CD14-positive monocyte (primary cell): Measurements from ENCODE around the gene TMEM51. TPM values are rescaled to one million over a fixed set of nuclear protein-coding genes. Genes with fewer than 3 reads are reported as not detected.

Experiments
- DNase-seq, 3 donors: peaks; one replicate each; pipeline ENCODE4 v3.0.0-alpha.2; 2011 to 2022
- H2AFZ ChIP-seq: 2 replicates; pipeline ENCODE4 v1.6.0; 2012; ENCODE audit warnings: mild to moderate bottlenecking, low read depth, low read length, inconsistent platforms; ENCODE audit not compliant: insufficient read depth, poor library complexity, severe bottlenecking
- H3K27ac ChIP-seq, 2 donors: 1 replicate in 1 of 2; 2 replicates in 1 of 2; pipeline ENCODE4 v1.5.1; 2012 to 2013; ENCODE audit warnings: low read length in 2 of 2, control low read depth in 1 of 2, inconsistent platforms in 1 of 2, low read depth in 1 of 2, mild to moderate bottlenecking in 1 of 2
- H3K27me3 ChIP-seq, 2 donors: one replicate each; pipeline versions ENCODE4 v1.6.0 to v1.6.1; 2011 to 2013; ENCODE audit warnings: low read length in 2 of 2; ENCODE audit not compliant: control insufficient read depth in 2 of 2, insufficient read depth in 2 of 2
- H3K36me3 ChIP-seq, 2 donors: replicated peaks in 1 of 2; 1 replicate in 1 of 2; 2 replicates in 1 of 2; pipeline versions ENCODE4 v1.5.1 to v1.6.1; 2012 to 2013; ENCODE audit warnings: low read length in 2 of 2, control low read depth in 1 of 2, inconsistent platforms in 1 of 2, mild to moderate bottlenecking in 1 of 2; ENCODE audit not compliant: insufficient read depth in 2 of 2, control insufficient read depth in 1 of 2
- H3K4me1 ChIP-seq, 2 donors: 1 replicate in 1 of 2; 2 replicates in 1 of 2; pipeline versions ENCODE4 v1.5.1 to v1.6.1; 2012 to 2013; ENCODE audit warnings: low read length in 2 of 2, control low read depth in 1 of 2, inconsistent platforms in 1 of 2, mild to moderate bottlenecking in 1 of 2, moderate library complexity in 1 of 2; ENCODE audit not compliant: insufficient read depth in 2 of 2, control insufficient read depth in 1 of 2
- H3K4me2 ChIP-seq: replicated peaks from 2 replicates; pipeline ENCODE3; 2012; ENCODE audit warnings: low read length, moderate library complexity, mild to moderate bottlenecking; ENCODE audit not compliant: poor library complexity, severe bottlenecking; ENCODE audit errors: extremely low read depth
- H3K4me3 ChIP-seq, 3 experiments: fragments of 200-600 bp in 1 of 3; sonication (generic) in 1 of 3; replicated peaks in 1 of 3; 1 replicate in 2 of 3; 2 replicates in 1 of 3; pipeline ENCODE4 v1.5.1; 2011 to 2013; ENCODE audit warnings: low read length in 3 of 3, mild to moderate bottlenecking in 3 of 3, control low read depth in 2 of 3, low read depth in 2 of 3, inconsistent platforms in 1 of 3, moderate library complexity in 1 of 3
- H3K79me2 ChIP-seq: 2 replicates; pipeline ENCODE4 v1.6.0; 2012; ENCODE audit warnings: mild to moderate bottlenecking, control low read depth, inconsistent platforms, low read length, moderate library complexity; ENCODE audit not compliant: insufficient read depth
- H3K9ac ChIP-seq: 2 replicates; pipeline ENCODE4 v1.6.0; 2017; ENCODE audit warnings: low read length, mild to moderate bottlenecking; ENCODE audit not compliant: insufficient read depth, poor library complexity, severe bottlenecking
- H3K9me3 ChIP-seq, 2 donors: replicated peaks in 1 of 2; 1 replicate in 1 of 2; 2 replicates in 1 of 2; pipeline versions ENCODE4 v1.5.1 to v1.6.1; 2012 to 2013; ENCODE audit warnings: low read length in 2 of 2, control low read depth in 1 of 2; ENCODE audit not compliant: control insufficient read depth in 1 of 2, insufficient read depth in 1 of 2
- H4K20me1 ChIP-seq: 2 replicates; pipeline ENCODE4 v1.6.0; 2012; ENCODE audit warnings: mild to moderate bottlenecking, low read length, control low read depth, moderate library complexity; ENCODE audit not compliant: insufficient read depth
- H3K27ac Mint-ChIP-seq, 7 donors: one replicate each; pipeline ENCODE4 v1.8.0; 2020; ENCODE audit warnings: mild to moderate bottlenecking in 7 of 7, mixed read lengths in 7 of 7, moderate library complexity in 6 of 7, inconsistent platforms in 2 of 7
- H3K27me3 Mint-ChIP-seq, 3 donors: one replicate each; pipeline ENCODE4 v1.8.0; 2021 to 2022; ENCODE audit warnings: low read depth in 3 of 3, mild to moderate bottlenecking in 3 of 3, mixed read lengths in 3 of 3, moderate library complexity in 3 of 3, inconsistent platforms in 1 of 3
- H3K36me3 Mint-ChIP-seq, 2 donors: one replicate each; pipeline ENCODE4 v1.8.0; 2020; ENCODE audit warnings: mixed read lengths in 2 of 2, inconsistent platforms in 1 of 2, mild to moderate bottlenecking in 1 of 2
- H3K4me1 Mint-ChIP-seq: one replicate; pipeline ENCODE4 v1.8.0; 2020; ENCODE audit warnings: mild to moderate bottlenecking, mixed read lengths
- H3K4me3 Mint-ChIP-seq, 2 donors: one replicate each; pipeline ENCODE4 v1.8.0; 2020; ENCODE audit warnings: mild to moderate bottlenecking in 2 of 2, mixed read lengths in 2 of 2, moderate library complexity in 1 of 2
- H3K9me3 Mint-ChIP-seq, 7 donors: one replicate each; pipeline ENCODE4 v1.8.0; 2020 to 2022; ENCODE audit warnings: mixed read lengths in 7 of 7, mild to moderate bottlenecking in 6 of 7, moderate library complexity in 6 of 7, inconsistent platforms in 2 of 7
- WGBS: methylation state at CpG from one replicate; pipeline ENCODE4 v1.1.5; 2013; ENCODE audit warnings: missing lambda C conversion rate; ENCODE audit not compliant: insufficient coverage; 5-methylcytosine and 5-hydroxymethylcytosine counted together
- intact Hi-C, 2 donors: fragments of 100-400 bp; cut with micrococcal nuclease; formaldehyde crosslinking; loops; one replicate each; pipeline versions ENCODE4 v1.15.0 to v1.15.1; 2023
- polyA plus RNA-seq, 3 donors: library from polyadenylated mRNA; depleted of rRNA in 1 of 3; unstranded in 2 of 3; stranded (reverse) in 1 of 3; fragments of 300-500 nt in 2 of 3; fragments of >200 nt in 1 of 3; fragmentation: Illumina TruSeq in 2 of 3; gene quantifications; 1 replicate in 2 of 3; 2 replicates in 1 of 3; pipeline ENCODE4 v1.2.3, GENCODE V29; 2012 to 2021
- TF ChIP-seq, protein P1 (sequence below): fragments of 200-600 bp; IDR thresholded peaks from one replicate; pipeline ENCODE4 v1.8.0; 2022; ENCODE audit warnings: antibody characterized with exemption, mild to moderate bottlenecking

TMEM51 gene
- polyA plus RNA-seq, 3 donors = 1.2 to 2.5 (median 2.1) TPM

DNA sequence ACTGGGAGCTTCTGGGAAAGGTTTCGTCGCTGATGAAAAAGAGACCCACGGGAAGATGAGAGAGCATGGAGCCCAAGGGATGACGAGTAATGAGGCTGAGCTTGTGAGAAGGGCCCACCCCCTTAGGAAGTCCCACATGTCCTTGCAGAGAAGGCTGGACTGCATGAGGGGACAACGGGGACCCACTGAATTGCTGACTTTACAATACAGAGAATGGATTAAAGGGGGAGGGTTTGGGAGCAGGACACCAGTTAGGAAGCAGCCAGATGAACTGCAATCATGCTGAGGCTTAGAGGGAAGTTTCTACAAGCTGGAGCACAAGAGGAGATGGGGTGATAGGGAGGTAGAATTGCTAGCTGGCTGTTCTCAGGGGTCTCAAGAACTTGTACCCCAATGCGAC, 5.5 kb upstream of the TMEM51 start:
- DNase-seq = no peak
- H3K9ac ChIP-seq = no peak overlapping the region
- Mint-ChIP-seq H3K4me1 (peaks cover 26% of the 10 kb centered on the region), H3K27me3 (peaks cover 26 to 30% (median 30%) of the 10 kb centered on the region in 3 donors), H3K36me3 (no peaks in the 10 kb centered on the region), H3K4me3 (no peak overlapping the region), H3K27ac (no peak overlapping the region), H3K9me3 (peaks cover 0 to 5% (median 2%) of the 10 kb centered on the region in 7 donors)
- no peak overlapping the region for H3K4me3 ChIP-seq
- intact Hi-C loops = no loop called here
- no peaks in the 10 kb centered on the region for H4K20me1 ChIP-seq
- peaks cover 4 to 9% of the 10 kb centered on the region in 2 donors for H3K27me3 ChIP-seq
- H2AFZ ChIP-seq = no peak overlapping the region
- peaks cover 26 to 30% of the 10 kb centered on the region in 2 donors for H3K4me1 ChIP-seq
- no peak overlapping the region for H3K4me2 ChIP-seq
- no peaks in the 10 kb centered on the region for H3K79me2 ChIP-seq
- H3K36me3 ChIP-seq = no peaks in the 10 kb centered on the region
- TF ChIP-seq, protein P1, sequence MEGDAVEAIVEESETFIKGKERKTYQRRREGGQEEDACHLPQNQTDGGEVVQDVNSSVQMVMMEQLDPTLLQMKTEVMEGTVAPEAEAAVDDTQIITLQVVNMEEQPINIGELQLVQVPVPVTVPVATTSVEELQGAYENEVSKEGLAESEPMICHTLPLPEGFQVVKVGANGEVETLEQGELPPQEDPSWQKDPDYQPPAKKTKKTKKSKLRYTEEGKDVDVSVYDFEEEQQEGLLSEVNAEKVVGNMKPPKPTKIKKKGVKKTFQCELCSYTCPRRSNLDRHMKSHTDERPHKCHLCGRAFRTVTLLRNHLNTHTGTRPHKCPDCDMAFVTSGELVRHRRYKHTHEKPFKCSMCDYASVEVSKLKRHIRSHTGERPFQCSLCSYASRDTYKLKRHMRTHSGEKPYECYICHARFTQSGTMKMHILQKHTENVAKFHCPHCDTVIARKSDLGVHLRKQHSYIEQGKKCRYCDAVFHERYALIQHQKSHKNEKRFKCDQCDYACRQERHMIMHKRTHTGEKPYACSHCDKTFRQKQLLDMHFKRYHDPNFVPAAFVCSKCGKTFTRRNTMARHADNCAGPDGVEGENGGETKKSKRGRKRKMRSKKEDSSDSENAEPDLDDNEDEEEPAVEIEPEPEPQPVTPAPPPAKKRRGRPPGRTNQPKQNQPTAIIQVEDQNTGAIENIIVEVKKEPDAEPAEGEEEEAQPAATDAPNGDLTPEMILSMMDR = no peak
- WGBS = 90% methylated on average over 6 of the region's 6 CpGs
- no peak overlapping the region for H3K27ac ChIP-seq
- H3K9me3 ChIP-seq = no peaks in the 10 kb centered on the region

DNA sequence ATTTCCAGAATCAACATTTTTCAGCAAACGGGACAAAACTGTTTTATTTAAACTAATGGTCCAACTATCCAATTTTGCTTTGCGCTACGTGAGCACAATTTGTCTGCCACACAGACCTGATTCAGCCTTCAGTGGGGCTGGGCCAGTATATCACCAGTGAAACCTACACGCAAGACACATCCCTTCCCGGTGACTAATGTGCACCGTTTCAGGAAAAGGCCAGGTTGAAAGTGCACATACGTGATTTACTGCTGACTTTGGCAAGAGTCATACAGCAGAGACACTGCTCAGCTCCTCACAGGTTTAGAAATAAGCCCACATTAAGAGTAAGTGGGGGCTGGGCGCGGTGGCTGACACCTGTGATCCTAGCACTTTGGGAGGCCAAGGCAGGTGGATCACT, 5.1 kb upstream of the TMEM51 start:
- Histone ChIP-seq H3K36me3 (no peaks in the 10 kb centered on the region), H3K4me2 (no peak overlapping the region), H4K20me1 (no peaks in the 10 kb centered on the region), H3K27me3 (peaks cover 4 to 9% of the 10 kb centered on the region in 2 donors), H3K79me2 (no peaks in the 10 kb centered on the region), H3K9me3 (no peaks in the 10 kb centered on the region), H3K27ac (no peak overlapping the region), H2AFZ (no peak overlapping the region), H3K4me1 (peaks cover 27 to 34% of the 10 kb centered on the region in 2 donors), H3K4me3 (no peak overlapping the region), H3K9ac (no peak overlapping the region)
- H3K27me3 Mint-ChIP-seq = peaks cover 29 to 34% (median 33%) of the 10 kb centered on the region in 3 donors
- peaks cover 25% of the 10 kb centered on the region for H3K4me1 Mint-ChIP-seq
- no peaks in the 10 kb centered on the region for H3K36me3 Mint-ChIP-seq
- no peak overlapping the region for H3K4me3 Mint-ChIP-seq
- intact Hi-C loops = no loop called here
- peaks cover 0 to 5% (median 2%) of the 10 kb centered on the region in 7 donors for H3K9me3 Mint-ChIP-seq
- TF ChIP-seq, protein P1 = no peak
- no peak overlapping the region for H3K27ac Mint-ChIP-seq
- DNase-seq = no peak
- WGBS = 83% methylated on average over 5 of the region's 9 CpGs
